SW 1271 (cell line): Measurements from ENCODE around the gene BTBD8.
"Not testable (repeated sequence)": the region's sequence is repeated elsewhere in the genome, so short reads cannot be mapped to it uniquely, and the experiment has no call there.

Source experiments
- DNase-seq, 2 experiments: peaks; one replicate each; lab custom pipeline; 2025; lab: John Stamatoyannopoulos, UW

The BTBD8 gene

GRCh38 chr1:92080128-92080985 lies at the start of gene BTBD8:
Gene BTBD8, plus strand, starts transcription at chr1:92080345. Its CDS starts 227 bp downstream, at chr1:92080572.
- DNase-seq, result peak; percentile 23 to 71

GRCh38 chr1:92030656-92031107 lies 49.5 kb upstream of the BTBD8 start:
- peak in 1 of 2 experiments; percentile 8 for DNase-seq

- no peak for DNase-seq
Observed at GRCh38 chr1:92031281-92032110, 48.6 kb upstream of the BTBD8 start.

- DNase-seq, result no peak
Observed at GRCh38 chr1:92037400-92037799, 42.7 kb upstream of the BTBD8 start.

- no peak for DNase-seq
Observed at GRCh38 chr1:92038695-92039346, 41.3 kb upstream of the BTBD8 start.

- DNase-seq, result no peak
Observed at GRCh38 chr1:92040971-92041370, 39.2 kb upstream of the BTBD8 start.

GRCh38 chr1:92043621-92044020 lies 36.5 kb upstream of the BTBD8 start:
- DNase-seq, result no peak

- no peak for DNase-seq
Observed at GRCh38 chr1:92045766-92046495, 34.2 kb upstream of the BTBD8 start.

GRCh38 chr1:92051948-92052347 lies 28.2 kb upstream of the BTBD8 start:
- no peak for DNase-seq

GRCh38 chr1:92065042-92065441 lies 15.1 kb upstream of the BTBD8 start:
- no peak for DNase-seq

GRCh38 chr1:92066321-92066720 lies 13.8 kb upstream of the BTBD8 start:
- DNase-seq, result no peak

- DNase-seq, result no peak
Observed at GRCh38 chr1:92070892-92071291, 9.3 kb upstream of the BTBD8 start.

- not testable (repeated sequence) for DNase-seq
Observed at GRCh38 chr1:92074446-92074845, 5.7 kb upstream of the BTBD8 start.

- no peak for DNase-seq
Observed at GRCh38 chr1:92075311-92075710, 4.8 kb upstream of the BTBD8 start, which contains the start of gene SETSIP. Gene SETSIP, minus strand, starts transcription at chr1:92075411. Its CDS starts 0 bp downstream, at chr1:92075411.

- DNase-seq, result no peak
Observed at GRCh38 chr1:92076363-92076762, 3.8 kb upstream of the BTBD8 start.

GRCh38 chr1:92078077-92078476 lies 2.1 kb upstream of the BTBD8 start:
- DNase-seq, result not testable (repeated sequence)

GRCh38 chr1:92079441-92079840 lies 704 bp upstream of the BTBD8 start:
- no peak for DNase-seq

- DNase-seq, result no peak
Observed at GRCh38 chr1:92081031-92081430, 886 bp downstream of the BTBD8 start.

GRCh38 chr1:92084651-92085050 lies 4.5 kb downstream of the BTBD8 start:
- DNase-seq, result no peak

GRCh38 chr1:92085727-92086126 lies 5.6 kb downstream of the BTBD8 start:
- no peak for DNase-seq

- no peak for DNase-seq
Observed at GRCh38 chr1:92087542-92087941, 7.4 kb downstream of the BTBD8 start.

GRCh38 chr1:92091625-92092024 lies 11.5 kb downstream of the BTBD8 start:
- DNase-seq, result no peak
